Adrenal gland (tissue), 5 donors: ENCODE measurements around the gene SIRPD.

Experiments
- CTCF ChIP-seq, 6 experiments: fragments of 450-650 bp in 4 of 6; fragments of 200-600 bp in 2 of 6; sonication (generic) in 1 of 6; IDR thresholded peaks; 1 replicate in 5 of 6; 2 replicates in 1 of 6; pipeline versions ENCODE4 v1.5.1 to v1.8.0; 2016 to 2021; ENCODE audit warnings: antibody characterized with exemption in 6 of 6, mild to moderate bottlenecking in 2 of 6, moderate library complexity in 1 of 6
- POLR2A ChIP-seq, 2 donors: fragments of 450-650 bp; IDR thresholded peaks; one replicate each; pipeline ENCODE4 v1.6.1; 2017; ENCODE audit warnings: antibody characterized with exemption in 2 of 2, mild to moderate bottlenecking in 2 of 2, moderate library complexity in 1 of 2
- donor health status: DM: no; HTN: no; CAD: no.

- TF ChIP-seq CTCF (IDR thresholded peaks at IDR 0.05) (no peak), POLR2A (IDR thresholded peaks at IDR 0.05) (no peak)
Measured at GRCh38 chr20:1568163-1568490, 10.6 kb upstream of the SIRPD start.
